Pons (tissue), 1 donor: ENCODE data around the gene CER1.

Experiments used
- DNase-seq: peaks from one replicate; pipeline ENCODE4 v3.0.0-alpha.2; 2016; ENCODE audit warnings: low spot score

The CER1 gene

GRCh38 chr9:14722391-14723035 is at the start of gene CER1:
TSS of gene CER1 (minus strand) at chr9:14722733. CDS start at chr9:14722672, 61 bp downstream.
- no peak for DNase-seq

GRCh38 chr9:14770592-14770991 is 48.1 kb upstream of the CER1 start:
- no peak for DNase-seq

GRCh38 chr9:14769230-14769571 is 46.7 kb upstream of the CER1 start:
- DNase-seq = peak; percentile 42

GRCh38 chr9:14768405-14769229 is 46.1 kb upstream of the CER1 start:
- DNase-seq = peak; percentile 67

- DNase-seq = no peak
These were observed 43.8 kb upstream of the CER1 start for GRCh38 chr9:14766299-14766698.

GRCh38 chr9:14761584-14761983 is 39.1 kb upstream of the CER1 start:
- no peak for DNase-seq

GRCh38 chr9:14760060-14760459 is 37.5 kb upstream of the CER1 start:
- DNase-seq = no peak

GRCh38 chr9:14756291-14756690 is 33.8 kb upstream of the CER1 start:
- DNase-seq = no peak

GRCh38 chr9:14752871-14753270 is 30.3 kb upstream of the CER1 start:
- no peak for DNase-seq

- no peak for DNase-seq
These were observed 29.7 kb upstream of the CER1 start for GRCh38 chr9:14752271-14752670.

- no peak for DNase-seq
These were observed 28.3 kb upstream of the CER1 start for GRCh38 chr9:14750821-14751220.

- DNase-seq = peak; percentile 17
These were observed 27.2 kb upstream of the CER1 start for GRCh38 chr9:14749741-14750211.

GRCh38 chr9:14748373-14748772 is 25.8 kb upstream of the CER1 start:
- DNase-seq = no peak

GRCh38 chr9:14747111-14747510 is 24.6 kb upstream of the CER1 start:
- DNase-seq = no peak

- DNase-seq = no peak
These were observed 24.1 kb upstream of the CER1 start for GRCh38 chr9:14746626-14747025.

- DNase-seq = no peak
These were observed 22.2 kb upstream of the CER1 start for GRCh38 chr9:14744768-14745167.

GRCh38 chr9:14741369-14741768 is 18.8 kb upstream of the CER1 start:
- no peak for DNase-seq

GRCh38 chr9:14733133-14733532 is 10.6 kb upstream of the CER1 start:
- no peak for DNase-seq

GRCh38 chr9:14731294-14731981 is 8.9 kb upstream of the CER1 start:
- no peak for DNase-seq

- DNase-seq = no peak
These were observed 7.9 kb upstream of the CER1 start for GRCh38 chr9:14730461-14730898.

GRCh38 chr9:14723301-14723700 is 768 bp upstream of the CER1 start:
- no peak for DNase-seq

GRCh38 chr9:14719231-14719923 is 3.2 kb downstream of the CER1 start:
- no peak for DNase-seq
